Stimulated activated CD8-positive, alpha-beta memory T cell treated with anti-CD3 and anti-CD28 coated beads, Interleukin-4, amount 100 ng/mL, for 4 hours (primary cell): Measurements from ENCODE around the gene NDUFA3.
A peak's percentile ranks its signal among the peaks of the same experiment; 100 is the strongest.
"Not testable (repeated sequence)": the region's sequence is repeated elsewhere in the genome, so short reads cannot be mapped to it uniquely, and the experiment has no call there.

Experiments used
- DNase-seq, 2 donors: peaks; one replicate each; pipeline ENCODE4 v3.0.0-alpha.2; 2020; ENCODE audit warnings: low read depth in 2 of 2, low spot score in 1 of 2

NDUFA3 gene

DNA sequence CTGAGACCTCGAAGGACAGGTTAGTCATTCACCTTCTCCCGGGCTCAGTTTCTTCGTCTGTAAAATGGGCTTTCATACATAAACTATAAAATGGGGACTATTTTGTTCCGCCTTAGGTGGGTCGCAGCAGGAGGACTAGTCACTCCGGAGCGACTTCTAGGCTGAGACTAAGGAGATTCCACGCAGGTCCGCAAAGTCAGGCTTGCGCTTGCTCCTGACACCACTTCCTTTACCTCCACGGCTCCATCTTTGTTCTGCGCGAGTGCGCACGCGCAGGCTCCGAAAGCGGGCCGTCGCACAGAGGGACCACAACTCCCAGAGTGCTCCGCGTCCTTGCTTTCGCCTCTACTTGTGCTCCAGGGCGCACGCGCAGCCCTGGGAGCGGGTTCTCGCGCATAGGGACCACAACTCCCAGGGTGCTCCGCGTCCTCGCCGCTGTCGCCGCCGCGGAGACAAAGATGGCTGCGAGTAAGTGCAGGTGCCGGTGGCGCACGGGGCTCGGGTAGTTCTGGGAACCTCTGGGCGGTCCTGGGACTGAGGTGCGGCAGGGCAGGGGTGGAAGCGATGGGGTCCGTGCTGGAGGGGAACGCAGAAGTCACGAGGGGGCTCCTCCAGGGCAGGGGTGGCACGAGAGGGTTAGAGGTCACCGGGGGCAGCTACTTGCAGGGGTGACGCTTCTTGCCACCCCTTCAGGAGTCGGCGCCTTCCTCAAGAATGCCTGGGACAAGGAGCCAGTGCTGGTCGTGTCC is at the start of gene NDUFA3:
Gene NDUFA3, plus strand, starts transcription at position 435 of the 749 bp plus-strand sequence. Its CDS starts 24 bp downstream, at position 459.
- peak; percentile 91 to 97 for DNase-seq

DNA sequence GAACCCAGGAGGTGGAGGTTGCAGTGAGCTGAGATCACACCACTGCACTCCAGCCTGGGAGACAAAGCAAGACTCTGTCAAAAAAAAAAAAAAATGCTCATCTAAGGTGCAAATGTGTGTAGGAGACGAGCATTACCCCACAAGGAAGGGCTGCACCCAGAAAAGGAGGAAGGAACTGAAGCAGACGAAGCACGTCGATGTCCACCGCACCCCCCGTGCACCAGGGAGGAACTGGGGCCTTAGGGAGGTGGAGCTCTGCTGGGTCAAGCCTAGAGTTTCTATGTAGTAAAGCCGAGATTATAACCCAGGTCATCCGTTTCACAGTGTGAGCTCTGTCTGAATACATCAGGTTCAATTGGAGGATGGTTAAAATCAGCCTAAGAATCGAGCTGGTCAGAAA is 40.0 kb upstream of the NDUFA3 start:
- DNase-seq: no peak

GRCh38 chr19:54063350-54064116 is 39.1 kb upstream of the NDUFA3 start, which contains the start of gene VSTM1:
VSTM1 (minus strand) TSS chr19:54063897; CDS start chr19:54063777, 120 bp downstream.
- no peak for DNase-seq

DNA sequence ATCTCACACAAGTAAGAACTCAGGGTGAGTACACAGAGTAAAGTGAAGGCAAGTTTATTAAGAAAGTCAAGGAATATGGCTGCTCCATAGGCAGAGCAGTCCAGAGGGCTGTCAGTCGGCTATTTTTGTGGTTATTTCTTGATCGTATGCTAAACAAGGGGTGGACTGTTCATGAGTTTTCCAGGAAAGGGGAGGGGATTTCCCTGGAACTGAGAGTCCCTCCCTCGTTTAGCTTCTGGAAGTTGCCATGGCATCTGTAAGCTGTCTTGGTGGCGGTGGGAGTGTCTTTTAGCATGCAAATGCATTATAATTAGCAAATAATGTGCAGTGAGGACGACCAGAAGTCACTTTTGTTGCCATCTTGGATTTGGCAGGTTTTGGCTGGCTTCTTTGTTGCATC is 33.2 kb upstream of the NDUFA3 start:
- no peak for DNase-seq

DNA sequence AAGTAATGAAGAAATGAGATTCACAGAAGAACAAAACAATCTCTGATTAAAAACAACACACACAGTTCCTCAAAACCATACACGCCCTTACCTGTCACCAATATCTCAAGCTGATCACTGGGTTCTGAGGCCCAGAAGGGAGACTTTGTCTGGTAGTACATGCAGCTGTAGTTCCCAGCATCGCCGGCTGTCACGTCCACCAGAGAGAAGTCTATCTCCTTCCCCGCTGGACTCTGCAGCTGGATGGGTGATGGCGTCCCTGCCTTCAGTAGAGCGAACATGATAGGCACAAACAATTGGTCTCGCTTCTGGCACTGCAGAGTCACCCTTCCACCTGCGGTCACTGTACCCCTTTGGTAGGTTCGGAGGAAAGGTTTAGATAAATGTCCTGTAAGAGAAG is 28.8 kb upstream of the NDUFA3 start:
- DNase-seq: no peak

DNA sequence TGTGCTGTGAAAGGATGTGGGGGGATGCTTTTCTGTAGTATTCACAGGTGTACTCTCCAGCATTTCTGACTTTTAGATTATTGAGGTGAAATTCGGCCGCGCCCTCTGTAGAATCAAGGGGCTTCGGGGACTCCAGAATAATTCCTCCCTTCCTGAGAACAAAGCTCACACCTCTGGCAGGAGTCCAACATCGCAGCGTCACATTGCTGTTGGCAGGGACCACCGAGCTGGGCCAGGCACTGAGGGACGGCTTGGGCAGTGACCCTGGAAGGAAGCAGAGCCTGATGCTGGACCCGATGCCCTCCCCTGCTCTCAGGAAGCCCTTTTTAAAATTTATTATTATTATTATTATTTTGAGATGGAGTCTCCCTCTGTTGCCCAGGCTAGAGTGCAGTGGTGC is 27.8 kb upstream of the NDUFA3 start:
- no peak for DNase-seq

- no peak for DNase-seq
Observed at GRCh38 chr19:54077334-54077733, 25.3 kb upstream of the NDUFA3 start.

- no peak for DNase-seq
Observed at GRCh38 chr19:54081032-54081431, 21.6 kb upstream of the NDUFA3 start, which contains the start of gene TARM1. TARM1 (minus strand) TSS chr19:54081365; CDS start chr19:54081340, 25 bp downstream.

DNA sequence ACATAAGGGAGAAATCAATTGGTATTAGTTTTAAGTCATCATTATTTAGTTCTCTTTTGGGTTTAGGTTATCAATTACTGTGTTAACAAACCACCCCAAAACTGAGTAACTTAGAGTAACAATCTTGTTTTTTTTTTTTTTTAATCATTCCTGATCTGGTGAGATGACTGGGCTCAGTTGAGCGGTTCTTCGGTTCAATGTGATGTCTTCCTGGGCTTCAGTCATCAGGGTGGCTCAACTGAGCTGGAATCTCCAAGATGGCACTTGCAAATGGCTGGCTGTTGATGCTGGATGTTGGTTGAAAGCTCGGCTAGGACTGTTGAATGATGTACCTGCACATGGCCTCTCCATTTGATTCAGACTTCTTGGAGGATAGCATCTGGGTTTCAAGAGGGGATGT is 18.2 kb upstream of the NDUFA3 start:
- no peak for DNase-seq

- no peak for DNase-seq
Observed at GRCh38 chr19:54094426-54095000, 8.1 kb upstream of the NDUFA3 start.

GRCh38 chr19:54095136-54095858 is 7.4 kb upstream of the NDUFA3 start:
- no peak for DNase-seq

GRCh38 chr19:54095859-54096616 is 6.6 kb upstream of the NDUFA3 start:
- not testable (repeated sequence) for DNase-seq

GRCh38 chr19:54096617-54097106 is 6.0 kb upstream of the NDUFA3 start:
- no peak for DNase-seq

DNA sequence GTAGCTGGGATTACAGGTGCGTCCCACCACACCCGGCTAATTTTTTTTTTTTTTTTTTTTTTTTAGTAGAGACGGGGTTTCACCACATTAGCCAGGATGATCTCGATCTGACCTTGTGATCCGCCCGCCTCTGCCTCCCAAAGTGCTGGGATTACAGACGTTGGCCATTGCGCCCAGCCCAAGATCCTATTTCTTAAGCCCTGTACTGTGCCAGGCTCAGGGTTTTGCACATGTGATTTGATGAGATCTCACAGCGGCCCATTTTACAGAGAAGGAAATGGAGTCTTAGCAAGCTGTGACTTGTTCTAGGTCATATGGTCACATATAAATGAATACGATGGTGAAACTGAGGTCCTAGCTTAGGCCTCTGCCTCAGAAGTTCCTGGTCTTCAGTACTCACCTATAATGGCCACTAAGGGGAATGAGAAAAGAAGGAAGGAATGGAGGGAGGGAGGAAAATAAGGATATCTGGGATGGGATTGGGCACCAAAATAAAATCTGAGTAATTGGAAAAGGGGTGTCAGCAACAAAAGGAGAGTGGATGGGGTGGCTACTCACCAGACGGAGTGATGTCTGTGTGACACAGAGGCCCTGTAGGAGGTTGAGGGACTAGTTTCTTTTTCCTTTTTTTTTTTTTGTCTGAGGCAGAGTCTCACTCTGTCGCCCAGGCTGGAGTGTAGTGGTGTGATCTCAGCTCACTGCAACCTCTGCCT is 3.3 kb upstream of the NDUFA3 start:
- DNase-seq: no peak

- DNase-seq: not testable (repeated sequence)
Observed at GRCh38 chr19:54099903-54100255, 2.8 kb upstream of the NDUFA3 start.

DNA sequence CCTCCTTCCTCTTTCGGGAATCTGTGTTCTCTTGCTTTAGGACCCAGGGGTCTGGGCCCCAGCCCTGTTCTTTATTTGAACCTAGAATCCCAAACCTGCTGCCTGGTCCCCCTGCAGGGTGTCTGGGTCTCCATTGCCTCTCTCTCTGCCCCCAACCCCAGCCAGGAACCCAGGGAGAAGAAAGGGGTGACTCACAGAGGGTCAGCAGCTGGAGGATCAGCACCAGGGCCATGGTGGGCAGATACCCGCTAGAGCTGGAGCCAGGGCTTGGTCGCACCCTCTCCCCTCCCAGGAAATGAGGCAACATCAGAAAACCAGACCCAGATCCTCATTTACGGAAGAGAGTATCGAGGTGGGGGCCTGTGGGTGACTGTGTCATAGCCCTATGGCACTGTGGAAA is 2.1 kb upstream of the NDUFA3 start, which contains the start of gene OSCAR:
Gene OSCAR, minus strand, starts transcription at position 243 of the 400 bp plus-strand sequence. Its CDS starts 11 bp downstream, at position 232.
- no peak for DNase-seq

- DNase-seq: no peak
Observed at GRCh38 chr19:54104998-54105715, 2.5 kb downstream of the NDUFA3 start.

DNA sequence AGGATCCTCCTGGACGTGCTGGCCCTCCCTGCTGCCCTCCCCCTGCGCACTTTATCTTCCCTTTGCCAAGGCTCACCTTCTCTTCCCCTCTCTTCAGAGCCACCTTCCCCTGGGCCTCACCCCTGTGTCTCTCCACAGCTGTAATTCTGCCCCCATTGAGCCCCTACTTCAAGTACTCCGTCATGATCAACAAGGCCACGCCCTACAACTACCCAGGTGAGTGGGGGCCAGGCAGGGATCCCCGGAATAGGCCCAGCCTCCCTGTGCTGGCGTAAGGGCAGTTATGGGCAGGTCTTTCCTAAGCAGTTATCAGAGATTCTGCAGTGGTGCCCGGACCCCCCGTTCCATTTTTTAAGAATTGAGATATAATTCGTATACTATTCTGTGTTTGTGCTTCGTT is 3.1 kb downstream of the NDUFA3 start:
- DNase-seq: no peak

DNA sequence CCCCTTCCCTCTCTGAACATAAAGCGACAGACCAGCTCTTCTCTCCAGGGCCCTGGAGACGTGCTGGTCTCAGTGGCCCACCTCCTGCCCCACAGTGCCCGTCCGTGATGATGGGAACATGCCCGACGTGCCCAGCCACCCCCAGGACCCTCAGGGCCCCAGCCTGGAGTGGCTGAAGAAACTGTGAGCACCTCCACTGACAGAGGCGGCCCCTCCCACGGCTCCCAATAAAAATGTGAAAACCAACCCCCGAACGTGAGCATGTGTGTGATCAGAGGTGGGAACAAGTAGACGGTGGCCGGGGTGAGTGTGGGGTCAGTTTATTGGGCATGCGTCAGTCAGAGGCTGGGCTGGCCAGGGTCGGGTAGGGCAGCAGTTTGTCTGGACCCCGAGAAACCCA is 4.1 kb downstream of the NDUFA3 start:
- no peak for DNase-seq
